ENCODE data around the gene CLTB.

GRCh38 chr5:176454724-176455394, 38.5 kb upstream of the CLTB start:
- TF ChIP-seq POLR2A (IDR thresholded peaks at IDR 0.05; ENCODE audit: low read depth, low read length) (no peak), POLR2AphosphoS5 (IDR thresholded peaks at IDR 0.05; ENCODE audit: low read depth, low read length) (no peak), TAF1 (IDR thresholded peaks at IDR 0.05; ENCODE audit: borderline replicate concordance, low read depth, low read length) (no peak)

Data from GM12892 (cell line).